DMS53 (cell line): ENCODE data around the gene CYP26C1.
"Not testable (repeated sequence)": the region's sequence is repeated elsewhere in the genome, so short reads cannot be mapped to it uniquely, and the experiment has no call there.

Experiments used
- DNase-seq: peaks from one replicate; lab custom pipeline; 2025; lab: John Stamatoyannopoulos, UW

CYP26C1 gene

DNA sequence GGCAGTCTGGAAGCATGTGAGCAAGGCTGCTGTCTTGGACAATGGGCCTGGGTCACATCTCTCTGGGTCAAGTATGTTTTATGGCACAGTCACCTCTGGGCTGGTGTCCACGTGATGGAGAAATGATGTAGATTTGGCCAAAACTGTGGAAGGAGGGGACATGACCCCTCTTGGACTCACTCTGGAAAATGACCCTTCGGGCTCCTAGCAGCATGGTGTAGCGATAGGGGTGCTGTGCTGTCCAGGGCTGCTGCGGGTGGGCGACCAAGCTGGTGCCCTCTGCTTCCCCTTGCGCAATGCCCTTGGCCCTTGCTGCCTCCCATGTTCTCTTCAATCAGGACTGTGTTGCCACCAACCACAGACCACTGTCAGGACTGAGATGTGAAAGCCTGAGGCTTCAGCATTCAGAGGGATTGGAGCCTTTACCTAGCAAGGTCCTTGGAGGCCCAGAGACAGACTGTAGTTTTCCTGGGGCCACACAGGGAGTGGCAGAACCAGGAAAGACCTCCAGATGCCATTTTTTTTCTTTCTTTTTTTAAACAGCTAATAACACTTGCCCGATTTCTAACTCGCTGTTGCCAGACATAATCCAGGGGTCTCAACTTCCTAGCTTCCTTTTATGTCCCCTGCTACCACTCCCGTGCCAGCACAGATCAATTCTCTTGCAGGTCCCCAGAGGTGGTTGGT lies 19.2 kb downstream of the CYP26C1 start:
- no peak for DNase-seq

DNA sequence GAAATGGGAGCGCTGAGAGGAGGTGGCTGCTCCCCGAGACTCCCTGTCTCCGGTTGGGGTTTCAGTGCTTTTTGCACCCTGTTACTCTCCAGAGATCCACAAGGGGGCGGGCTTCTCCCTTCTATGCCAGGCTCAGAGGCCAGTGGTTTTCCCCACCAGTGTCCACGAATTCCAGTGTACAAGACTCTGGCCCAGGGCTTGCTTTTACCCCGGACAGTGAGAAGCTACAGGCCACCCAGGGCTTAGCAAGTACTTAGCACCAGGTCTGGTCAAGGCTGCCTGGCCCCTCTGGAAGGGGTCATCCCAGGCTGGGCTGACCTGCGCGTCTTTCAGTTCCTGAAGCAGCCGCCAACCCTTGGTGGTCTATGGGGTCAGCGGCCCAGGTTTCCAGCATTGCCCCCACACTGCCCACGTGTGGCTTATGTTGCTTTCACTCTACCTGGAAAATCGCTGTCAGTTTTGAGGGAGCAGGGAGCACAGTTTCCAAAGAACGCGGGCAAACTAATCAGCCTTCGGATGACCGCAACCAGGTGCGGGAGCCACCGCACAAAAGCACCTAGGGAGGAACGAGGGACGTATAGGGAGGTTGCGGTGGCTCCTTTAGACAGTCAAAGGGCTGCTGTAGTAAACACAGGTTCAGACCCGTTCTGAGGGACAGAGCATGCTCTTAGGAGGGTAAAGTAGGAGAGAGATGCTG lies 19.9 kb downstream of the CYP26C1 start:
- DNase-seq: peak; percentile 69

DNA sequence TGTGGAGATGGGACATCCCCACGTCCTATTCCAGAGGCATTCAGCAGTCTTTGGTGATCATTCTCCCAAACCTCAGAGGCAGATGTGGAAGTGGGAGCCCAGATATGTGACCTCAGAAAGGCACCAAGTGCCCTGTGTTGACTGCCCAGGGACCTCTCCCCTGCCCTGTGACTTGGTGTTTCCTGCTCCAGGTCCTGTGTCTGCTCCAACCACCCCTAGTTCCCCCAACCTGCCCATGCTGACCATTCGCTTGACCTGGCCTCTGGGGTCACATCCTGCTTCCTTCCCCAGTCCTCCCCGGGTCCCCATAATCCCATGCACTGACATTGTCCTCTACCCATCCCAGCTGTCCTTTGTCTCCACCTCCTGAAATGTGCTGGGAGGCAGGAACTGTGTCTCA lies 20.7 kb downstream of the CYP26C1 start:
- no peak for DNase-seq

DNA sequence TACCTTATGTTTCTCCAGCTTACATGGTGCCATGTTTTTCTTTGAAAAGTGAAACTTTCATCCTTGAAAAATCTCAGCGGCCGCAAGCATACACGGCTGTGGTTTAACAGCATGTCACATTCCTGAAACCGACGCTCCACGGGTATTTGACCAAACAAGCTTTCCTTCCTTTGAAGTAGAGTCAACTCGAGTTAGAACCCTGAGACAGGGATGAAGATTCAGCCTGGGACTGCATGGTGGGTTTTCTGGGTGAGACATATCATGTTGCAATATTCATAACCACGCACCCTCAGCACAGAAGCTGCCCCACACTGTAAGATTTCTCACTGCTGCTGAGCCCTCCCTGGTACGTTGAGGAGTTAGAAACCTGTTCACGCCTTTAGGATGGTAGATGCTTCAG lies 21.2 kb downstream of the CYP26C1 start:
- no peak for DNase-seq

DNA sequence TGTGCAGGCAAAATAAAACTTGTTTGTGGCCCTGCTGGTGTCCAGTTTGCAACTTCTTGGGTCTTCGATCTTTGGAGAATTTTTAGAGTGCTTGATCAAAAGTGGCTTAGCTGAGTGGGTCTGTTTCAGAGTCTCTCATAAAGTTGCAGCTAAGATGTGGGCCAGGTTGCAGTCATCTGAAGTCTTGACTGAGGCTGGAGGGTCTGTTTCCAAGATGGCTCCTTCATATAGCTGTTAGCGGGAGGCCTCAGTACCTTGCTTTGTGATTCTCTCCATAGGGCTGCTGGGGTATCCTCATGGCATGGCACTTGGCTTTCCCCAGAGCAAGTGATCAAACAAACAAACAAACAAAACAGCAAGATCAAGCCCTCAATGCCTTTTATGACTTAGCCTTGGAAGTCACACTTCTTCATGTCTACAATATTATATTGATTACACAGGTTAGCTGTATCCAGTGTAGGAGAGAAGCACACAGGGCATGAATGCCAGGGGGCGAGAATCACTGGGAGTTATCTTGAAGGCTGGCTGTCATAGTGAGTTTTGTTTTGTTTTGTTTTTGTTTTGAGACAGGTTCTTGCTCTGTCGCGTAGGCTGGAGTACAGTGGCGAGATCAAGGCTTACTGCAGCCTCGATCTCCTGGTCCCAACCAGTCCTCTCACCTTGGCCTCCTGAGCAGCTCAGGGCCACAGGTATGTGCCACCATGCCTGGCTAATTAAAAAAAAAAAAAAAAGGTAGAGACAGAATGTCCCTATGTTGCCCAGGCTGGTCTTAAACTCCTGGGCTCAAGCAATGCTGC lies 23.3 kb downstream of the CYP26C1 start:
- DNase-seq: no peak

DNA sequence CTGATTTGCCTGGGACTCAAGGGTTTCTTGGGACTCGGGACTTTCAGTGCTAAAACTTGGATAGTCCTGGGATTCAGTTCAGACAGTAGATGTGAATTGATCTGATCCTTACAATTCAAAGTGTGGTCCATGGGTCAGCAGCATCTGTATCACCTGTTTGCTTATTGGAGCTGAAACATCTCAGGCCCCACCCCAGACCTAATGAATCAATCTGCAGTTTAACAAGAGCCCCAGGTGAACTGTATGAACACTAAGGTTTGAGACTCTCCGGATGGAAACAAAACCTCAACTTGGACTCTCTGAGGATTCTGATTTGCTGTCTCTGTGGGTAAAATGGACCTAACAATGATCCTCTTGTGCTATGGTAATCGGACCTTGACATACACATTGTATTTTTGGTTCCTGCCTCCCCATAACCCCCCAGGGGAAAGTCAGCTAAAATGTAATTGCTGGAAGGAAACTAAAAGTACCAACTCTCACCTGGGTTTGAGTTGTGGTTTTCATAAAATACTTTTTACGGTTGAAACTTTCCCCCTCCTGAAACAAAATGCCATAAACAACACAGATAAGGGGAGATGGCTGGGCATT lies 24.8 kb downstream of the CYP26C1 start:
- DNase-seq: no peak

DNA sequence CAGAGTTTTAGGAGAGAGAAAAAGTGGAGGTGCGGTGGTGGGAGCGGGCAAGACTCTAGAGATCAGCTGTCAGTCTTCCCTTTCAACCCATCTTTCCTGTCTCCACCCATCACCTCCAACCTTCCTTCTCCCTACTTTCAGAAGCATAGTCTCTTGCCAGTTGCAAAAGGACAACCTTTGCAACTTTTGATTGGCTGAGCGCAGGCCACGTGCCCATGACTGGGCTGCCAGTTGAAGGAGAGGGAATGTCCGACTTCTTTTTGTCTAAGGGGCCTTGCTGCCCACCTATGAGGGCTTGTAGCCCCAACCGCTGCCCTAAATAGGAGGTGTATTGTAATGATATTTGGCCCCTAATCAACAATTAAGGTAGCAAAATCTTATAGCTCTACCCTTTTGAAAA lies 25.7 kb downstream of the CYP26C1 start:
- no peak for DNase-seq

DNA sequence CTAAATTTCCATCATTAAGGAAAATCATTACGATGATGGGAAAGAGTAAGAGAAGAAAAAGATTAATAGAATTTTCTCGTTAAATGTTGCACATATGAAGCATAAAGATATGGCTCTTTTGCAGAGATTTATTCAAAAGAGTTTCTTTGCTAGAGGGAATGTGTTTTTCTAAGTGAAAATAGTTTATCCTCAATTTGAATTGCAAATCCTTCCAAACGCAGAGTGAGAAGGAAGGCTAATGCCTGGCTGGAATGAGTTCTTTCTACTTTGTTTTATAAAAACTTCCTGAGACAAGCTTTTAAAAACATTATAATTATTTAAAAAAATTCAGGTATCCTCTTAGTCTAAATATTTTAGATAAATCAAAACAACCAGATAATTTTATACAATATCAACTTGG lies 27.2 kb downstream of the CYP26C1 start:
- DNase-seq: no peak

DNA sequence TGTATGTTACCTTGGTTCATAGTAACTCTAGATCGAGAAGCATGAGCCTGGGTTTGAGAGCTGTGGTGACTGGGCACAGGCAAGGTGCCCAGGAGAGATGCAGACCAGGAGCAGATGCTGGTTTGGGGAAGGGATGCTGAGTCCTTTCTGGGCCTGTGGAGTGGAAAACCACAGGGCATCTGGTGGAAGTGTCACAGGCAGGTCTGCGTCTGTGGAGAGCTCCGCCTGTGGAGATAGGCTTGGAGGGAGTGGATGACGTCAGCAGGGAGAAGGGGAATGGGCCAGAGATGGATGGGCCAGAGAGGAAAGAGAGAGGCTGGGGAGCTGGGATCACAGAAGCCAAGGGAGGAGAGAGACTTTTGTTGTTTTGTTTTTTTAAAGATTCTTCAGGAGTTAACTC lies 27.9 kb downstream of the CYP26C1 start:
- no peak for DNase-seq

DNA sequence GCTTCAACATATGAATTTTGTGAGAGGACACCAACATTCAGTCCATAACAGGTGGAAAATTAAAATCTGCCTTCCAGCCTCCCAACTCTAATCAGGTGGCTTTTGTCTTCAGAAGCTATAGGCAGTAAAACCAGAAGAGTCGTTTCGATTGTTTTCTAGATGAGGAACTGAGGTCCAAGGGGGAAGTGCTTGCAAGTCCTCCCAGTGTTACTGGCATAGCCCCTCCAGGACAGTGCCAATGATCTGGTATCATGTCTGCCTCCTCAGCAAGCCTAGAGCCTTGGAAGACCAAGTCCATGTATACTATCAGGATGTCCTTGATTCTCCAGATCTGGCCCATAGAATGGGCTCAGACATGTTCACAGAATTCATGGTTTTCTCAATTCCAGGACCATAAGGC lies 30.0 kb downstream of the CYP26C1 start:
- DNase-seq: no peak

DNA sequence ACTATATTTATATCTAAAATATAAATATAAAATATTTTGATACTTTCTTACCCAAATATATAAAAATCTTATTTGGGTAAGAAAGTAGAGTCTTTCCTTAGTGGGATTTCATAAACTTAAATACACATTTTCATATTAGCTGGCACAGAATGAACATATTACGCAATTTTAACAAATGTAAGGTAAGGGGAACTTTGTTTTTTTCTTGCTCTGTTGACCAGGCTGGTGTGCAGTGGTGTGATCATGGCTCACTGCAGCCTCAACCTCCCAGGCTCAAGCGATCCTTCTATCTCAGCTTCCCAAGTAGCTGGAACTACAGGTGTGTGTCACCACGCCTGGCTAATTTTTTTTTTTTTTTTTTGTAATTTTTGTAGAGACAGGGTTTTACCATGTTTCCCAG lies 31.4 kb downstream of the CYP26C1 start:
- DNase-seq: no peak

DNA sequence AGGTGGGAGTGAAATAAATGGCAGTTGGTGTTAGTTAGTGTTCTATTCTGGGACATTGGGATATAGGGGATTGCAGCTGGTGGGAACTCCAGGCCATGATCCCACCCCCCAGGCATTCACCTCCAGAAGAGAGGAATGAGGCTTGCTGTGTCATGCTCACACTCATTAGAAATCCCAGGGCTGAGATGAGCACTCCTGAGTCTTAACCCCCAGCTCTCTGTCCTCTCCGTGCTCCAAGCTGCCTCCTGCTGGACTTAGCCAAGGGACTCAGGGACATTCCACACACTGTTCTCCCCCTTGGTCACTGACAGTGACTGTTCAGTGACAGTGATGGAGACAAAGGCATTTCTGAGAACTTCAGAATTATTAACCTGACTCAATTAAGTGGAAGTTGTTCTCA lies 34.6 kb downstream of the CYP26C1 start:
- no peak for DNase-seq

DNA sequence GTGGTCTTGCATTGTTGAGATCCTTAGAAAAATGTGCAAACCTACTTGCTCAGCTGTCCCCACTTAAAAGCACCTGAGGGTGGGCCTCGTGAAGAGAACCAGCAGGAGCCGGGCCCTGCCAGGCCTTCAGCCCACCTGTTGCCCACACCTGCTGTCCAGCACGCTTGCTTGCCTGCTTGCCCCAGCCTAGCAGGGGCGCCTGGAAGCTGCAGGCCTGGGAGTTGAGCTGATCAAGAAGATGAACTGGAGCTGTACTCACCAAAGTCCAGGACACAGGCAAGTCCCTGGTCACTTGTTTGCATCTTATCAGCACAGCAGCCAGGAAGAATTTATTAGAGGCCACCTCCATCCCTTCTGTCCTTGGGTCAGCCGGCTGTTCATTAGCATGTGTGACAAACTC lies 36.3 kb downstream of the CYP26C1 start:
- DNase-seq: no peak

DNA sequence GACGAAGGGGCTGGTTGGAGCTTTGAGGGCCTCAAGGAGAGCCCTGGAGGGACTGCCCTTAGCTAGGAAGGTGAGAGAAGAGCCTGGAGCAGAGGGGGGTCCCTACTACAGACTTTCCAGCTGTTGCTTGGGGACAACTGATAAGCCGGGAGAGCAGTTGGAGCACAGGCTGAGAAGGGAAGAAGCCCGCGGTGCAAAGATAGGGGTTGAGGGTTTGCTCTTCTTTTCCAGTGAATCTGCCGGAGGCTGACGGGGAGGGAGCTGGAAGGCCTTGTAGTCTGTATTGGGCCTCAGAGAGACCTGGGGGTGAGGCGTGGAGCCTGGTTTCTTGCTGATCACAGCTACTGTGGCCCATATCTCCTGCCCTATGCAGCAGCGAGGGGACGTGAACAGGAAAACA lies 36.8 kb downstream of the CYP26C1 start:
- DNase-seq: no peak

DNA sequence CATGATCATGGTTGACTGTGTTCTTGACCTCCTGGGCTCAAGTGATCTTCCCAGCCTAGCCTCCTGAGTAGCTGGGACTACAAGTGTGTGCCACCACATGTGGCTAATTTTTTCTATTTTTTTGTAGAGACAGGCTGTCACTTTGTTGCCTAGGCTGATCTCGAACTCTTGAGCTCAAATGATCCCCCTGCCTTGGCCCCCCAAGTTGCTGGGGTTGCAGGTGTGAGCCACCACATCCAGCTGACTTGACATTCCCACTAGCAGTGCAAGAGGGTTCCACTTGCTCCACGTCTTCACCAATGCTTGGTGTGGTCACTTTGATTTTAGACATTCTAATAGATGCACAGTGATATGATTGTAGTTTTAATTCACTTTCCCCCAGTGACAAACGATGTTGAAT lies 38.2 kb downstream of the CYP26C1 start:
- no peak for DNase-seq

DNA sequence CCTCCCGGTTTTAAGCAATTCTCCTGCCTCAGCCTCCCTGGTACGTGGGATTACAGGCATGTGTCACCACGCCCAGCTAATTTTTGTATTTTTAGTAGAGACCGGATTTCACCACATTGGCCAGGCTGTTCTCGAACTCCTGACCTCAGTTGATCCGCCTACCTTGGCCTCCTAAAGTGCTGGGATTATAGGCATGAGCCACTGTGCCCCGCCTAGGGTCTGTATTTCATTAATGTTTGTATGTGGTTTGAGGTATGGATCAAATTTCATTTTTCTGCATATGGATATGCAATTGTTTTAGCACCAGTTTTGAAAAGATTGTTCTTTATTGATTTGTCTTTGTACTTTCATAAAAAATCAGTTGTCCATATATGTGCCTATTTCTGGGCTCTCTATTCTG lies 39.1 kb downstream of the CYP26C1 start:
- no peak for DNase-seq

DNA sequence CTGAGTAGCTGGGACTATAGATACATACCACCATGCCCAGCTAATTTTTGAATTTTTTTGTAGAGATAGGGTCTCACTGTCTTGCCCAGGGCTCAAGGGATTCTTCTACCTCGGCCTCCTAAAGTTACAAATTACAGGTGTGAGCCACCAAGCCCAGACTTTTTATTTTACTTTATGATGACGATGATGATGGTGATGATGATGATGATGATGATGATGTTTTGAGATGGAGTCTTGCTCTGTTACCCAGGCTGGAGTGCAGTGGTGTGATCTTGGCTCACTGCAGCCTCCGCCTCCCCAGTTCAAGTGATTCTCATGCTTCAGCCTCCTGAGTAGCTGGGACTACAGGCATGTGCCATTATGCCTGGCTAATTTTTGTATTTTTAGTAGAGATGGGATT lies 40.5 kb downstream of the CYP26C1 start:
- DNase-seq: not testable (repeated sequence)

DNA sequence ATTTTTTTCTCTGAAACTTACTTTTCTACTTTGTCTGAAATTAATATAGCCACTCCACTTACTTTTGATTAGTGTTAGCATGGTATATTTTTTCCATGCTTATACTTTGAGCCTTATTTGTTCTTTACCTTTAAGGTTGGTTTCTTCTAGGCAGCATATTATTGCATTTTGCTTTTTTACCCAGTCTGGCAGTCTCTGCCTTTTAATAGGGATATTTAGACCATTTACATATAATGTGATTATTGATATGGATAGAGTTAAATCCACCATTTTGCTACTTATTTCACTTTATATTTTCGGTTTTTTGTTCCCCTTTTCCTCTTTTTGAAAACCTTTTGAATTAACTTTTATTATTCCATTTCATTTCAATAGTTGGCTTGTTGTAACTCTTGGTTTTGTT lies 43.4 kb downstream of the CYP26C1 start:
- no peak for DNase-seq

DNA sequence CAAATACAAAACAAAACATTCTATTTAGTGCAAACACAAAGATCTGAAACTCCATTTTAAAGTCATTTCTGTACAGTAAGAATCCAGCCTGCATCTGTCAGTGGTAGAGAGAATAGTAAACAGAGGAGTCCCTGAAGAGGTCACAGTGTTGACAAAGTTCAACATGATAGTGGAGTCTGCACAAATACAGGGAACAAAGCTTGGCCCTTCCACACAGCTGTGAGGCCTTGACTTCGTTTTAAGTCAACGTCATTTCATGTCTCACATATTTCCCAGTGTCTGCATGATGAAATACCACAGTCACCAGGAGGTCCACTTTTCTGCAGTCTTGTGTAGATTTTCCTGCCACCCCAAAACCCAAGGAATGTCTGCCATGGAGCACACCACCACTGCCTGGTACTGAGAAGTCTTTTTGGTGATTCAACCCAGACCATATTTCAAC lies 46.1 kb downstream of the CYP26C1 start:
- DNase-seq: peak; percentile 96

DNA sequence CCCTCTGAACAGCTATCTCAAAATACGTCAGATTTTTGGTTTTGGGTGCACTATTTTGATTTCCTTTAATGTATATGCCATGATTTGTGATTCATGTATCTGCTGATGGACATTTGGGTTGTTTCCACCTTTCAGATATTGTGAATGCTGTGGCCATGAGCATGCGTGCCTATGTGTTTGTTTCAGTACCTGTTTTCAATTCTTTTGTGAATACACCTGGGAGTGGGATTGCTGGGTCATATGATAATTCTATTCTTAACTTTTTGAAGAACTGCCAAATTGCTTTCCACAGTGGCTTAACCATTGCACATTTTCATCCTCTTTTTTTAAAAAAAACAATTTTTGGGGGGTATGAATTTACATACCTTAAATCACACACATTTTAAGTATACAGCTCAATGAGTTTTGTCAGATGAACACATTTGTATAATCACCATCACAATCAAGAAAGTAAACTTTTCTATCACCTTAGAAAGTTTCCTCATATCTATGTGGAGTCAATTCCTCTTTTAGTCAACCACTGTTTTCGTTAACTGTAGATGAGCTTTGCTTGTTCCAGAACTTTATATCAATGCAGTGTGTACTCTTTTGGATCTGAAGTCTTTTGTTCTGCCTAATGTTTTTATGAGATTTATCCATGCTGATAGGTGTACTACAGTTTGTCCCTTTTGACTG lies 50.0 kb downstream of the CYP26C1 start:
- no peak for DNase-seq

DNA sequence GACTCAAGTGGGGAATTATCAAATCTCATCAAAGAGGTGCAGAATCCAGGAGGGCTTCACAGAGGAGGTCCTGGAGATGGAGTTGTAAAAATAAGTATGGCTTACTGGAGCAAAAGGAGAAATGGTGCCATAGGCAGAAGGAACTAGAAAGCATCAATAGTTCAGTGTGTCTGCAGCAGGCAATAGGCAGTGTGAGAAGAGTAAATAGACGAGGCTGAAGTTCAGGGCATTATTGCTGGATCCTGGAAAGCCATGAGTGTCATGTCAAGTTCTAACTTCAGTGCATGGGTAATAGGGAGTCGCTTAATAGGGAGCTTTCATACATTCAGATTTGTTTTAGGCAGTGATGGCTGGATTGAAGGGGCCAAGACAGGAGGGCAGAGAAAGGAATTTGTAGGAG lies 52.4 kb downstream of the CYP26C1 start:
- no peak for DNase-seq
